ENCODE measurements around the gene MYD88.
"Not testable (repeated sequence)": the region's sequence is repeated elsewhere in the genome, so short reads cannot be mapped to it uniquely, and the experiment has no call there.

MYD88 gene

DNA sequence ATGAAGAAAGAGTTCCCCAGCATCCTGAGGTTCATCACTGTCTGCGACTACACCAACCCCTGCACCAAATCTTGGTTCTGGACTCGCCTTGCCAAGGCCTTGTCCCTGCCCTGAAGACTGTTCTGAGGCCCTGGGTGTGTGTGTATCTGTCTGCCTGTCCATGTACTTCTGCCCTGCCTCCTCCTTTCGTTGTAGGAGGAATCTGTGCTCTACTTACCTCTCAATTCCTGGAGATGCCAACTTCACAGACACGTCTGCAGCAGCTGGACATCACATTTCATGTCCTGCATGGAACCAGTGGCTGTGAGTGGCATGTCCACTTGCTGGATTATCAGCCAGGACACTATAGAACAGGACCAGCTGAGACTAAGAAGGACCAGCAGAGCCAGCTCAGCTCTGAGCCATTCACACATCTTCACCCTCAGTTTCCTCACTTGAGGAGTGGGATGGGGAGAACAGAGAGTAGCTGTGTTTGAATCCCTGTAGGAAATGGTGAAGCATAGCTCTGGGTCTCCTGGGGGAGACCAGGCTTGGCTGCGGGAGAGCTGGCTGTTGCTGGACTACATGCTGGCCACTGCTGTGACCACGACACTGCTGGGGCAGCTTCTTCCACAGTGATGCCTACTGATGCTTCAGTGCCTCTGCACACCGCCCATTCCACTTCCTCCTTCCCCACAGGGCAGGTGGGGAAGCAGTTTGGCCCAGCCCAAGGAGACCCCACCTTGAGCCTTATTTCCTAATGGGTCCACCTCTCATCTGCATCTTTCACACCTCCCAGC, 2.9 kb downstream of the MYD88 start:
- in situ Hi-C loops (cut with HindIII; ENCODE audit: low sequenced_read_pairs), result no loop called here

DNA sequence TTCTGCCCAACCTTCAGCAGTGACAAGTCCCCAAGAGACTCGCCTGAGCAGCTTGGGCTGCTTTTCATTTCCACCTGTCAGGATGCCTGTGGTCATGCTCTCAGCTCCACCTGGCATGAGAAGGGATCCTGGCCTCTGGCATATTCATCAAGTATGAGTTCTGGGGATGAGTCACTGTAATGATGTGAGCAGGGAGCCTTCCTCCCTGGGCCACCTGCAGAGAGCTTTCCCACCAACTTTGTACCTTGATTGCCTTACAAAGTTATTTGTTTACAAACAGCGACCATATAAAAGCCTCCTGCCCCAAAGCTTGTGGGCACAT, 3.5 kb downstream of the MYD88 start:
- in situ Hi-C loops (cut with HindIII; ENCODE audit: low sequenced_read_pairs), result no loop called here

DNA sequence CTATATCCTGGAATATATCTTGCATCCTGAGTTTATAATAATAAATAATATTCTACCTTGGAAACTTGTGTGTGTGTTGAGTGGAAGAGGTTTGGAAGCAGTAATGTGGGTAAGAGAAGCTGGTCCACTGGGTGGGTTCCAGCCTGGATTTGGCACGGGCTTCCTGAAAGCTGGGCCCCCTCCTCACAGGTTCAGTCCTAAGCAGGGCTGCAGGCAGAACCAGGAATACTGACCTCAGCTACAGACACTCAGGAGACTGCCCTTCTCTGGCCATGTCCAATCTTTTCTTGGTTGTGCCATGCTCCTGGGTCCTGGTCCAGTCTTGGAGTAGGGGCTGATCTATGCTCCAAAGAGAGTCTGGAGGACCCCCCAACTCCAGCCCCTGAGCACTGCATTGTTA, 4.5 kb downstream of the MYD88 start:
- in situ Hi-C loops (cut with HindIII; ENCODE audit: low sequenced_read_pairs), result no loop called here

DNA sequence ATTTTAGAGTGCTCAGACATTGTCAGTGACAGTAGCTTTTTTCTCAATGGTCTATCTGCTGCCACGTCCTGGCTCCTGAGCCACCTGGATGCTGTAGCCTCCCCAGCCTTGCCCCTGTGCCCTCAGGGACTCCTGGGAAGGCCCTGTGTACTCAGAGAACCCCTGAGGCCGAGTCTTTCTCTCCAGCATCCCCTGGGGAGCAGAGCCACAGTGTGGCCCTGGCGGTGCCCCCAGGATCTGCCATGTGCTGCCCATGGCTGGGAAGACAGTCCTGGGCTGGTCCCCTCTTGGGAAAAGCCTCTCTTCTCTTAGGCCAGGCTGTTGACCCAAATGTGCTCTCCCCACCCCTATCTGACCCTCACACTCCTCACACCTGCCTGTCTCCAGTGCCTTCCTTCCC, 5.0 kb downstream of the MYD88 start:
- in situ Hi-C loops (cut with HindIII; ENCODE audit: low sequenced_read_pairs), result no loop called here

DNA sequence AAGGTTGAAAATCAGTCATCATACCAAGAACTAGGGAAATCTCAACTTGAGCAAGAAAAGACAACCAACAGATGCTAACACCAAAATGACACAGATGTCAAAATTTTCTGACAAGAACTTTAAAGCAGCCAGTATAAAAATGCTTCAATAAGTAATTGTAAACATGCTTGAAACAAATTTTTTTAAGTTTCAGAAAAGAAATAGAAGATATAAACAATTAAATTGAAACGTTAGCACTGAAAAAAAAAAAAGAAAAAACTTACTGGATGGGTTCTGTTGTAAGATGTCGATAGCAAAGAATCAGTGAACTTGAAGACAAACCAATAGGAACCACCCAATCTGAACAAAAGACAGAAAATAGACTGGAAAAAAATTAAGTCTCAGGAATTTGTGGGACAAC, 8.0 kb downstream of the MYD88 start:
- in situ Hi-C loops (cut with HindIII; ENCODE audit: low sequenced_read_pairs), result no loop called here

DNA sequence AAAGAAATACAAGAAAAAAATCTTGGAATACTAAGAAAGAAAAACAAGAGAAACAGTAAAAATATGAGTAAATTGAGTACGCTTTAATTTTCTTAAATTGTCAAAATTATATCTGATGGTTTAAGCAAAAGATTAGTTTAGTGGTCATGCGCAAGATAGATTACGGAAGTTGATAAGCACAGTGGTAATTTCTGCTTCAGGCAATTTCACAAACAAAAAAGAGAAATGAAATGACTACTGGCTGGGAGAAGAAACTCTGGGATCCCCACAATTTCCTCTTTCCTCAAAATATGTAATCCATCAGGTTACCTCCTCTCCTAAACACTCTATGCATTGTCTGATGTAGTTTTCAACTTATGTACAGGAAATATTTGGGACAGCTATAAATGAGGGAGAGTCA, 9.0 kb downstream of the MYD88 start:
- in situ Hi-C loops (cut with HindIII; ENCODE audit: low sequenced_read_pairs), result no loop called here

DNA sequence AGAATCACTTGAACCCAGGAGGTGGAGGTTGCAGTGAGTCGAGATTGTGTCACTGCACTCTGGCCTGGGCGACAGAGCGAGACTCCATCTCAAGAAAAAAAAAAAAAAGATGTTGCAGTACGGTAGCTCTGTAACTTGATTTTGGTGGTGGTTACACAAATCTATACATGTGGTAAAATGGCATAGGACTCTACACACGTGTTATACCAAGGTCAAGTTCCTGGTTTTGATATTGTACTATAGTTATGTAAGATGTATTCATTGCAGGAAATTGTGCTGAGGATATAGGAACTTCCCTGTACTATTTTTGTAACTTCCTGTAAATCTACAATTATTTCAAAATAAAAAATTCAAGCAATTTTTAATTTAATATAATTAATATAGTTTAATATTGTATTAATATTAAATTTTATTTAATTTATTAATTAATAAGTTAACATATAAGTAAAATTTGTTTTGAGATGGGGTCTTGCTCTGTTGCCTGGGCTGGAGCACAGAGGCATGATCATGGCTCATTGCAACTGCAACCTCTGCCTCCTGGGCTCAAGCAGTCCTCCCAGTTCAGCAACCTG, 9.9 kb downstream of the MYD88 start:
- in situ Hi-C loops (cut with HindIII; ENCODE audit: low sequenced_read_pairs), result no loop called here

DNA sequence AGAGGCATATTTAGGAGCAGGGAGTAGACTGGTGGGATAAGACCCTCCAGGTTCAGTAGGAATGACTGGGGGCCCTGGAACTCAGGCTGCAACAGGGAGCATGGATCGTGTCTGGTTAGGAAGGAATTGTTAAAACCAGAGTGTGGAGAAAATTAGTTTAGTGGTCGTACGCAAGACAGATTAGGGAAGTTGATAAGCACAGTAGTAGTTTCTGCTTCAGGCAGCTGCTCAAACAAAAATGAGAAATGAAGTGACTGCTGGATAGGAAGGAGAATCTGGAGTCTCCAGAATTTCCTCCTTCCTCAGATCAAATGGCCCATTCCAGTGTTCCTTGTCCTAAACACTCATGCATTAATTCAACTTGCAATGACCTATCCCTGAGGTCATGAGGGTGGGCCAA, 11.2 kb downstream of the MYD88 start:
- in situ Hi-C loops (cut with HindIII; ENCODE audit: low sequenced_read_pairs), result no loop called here

DNA sequence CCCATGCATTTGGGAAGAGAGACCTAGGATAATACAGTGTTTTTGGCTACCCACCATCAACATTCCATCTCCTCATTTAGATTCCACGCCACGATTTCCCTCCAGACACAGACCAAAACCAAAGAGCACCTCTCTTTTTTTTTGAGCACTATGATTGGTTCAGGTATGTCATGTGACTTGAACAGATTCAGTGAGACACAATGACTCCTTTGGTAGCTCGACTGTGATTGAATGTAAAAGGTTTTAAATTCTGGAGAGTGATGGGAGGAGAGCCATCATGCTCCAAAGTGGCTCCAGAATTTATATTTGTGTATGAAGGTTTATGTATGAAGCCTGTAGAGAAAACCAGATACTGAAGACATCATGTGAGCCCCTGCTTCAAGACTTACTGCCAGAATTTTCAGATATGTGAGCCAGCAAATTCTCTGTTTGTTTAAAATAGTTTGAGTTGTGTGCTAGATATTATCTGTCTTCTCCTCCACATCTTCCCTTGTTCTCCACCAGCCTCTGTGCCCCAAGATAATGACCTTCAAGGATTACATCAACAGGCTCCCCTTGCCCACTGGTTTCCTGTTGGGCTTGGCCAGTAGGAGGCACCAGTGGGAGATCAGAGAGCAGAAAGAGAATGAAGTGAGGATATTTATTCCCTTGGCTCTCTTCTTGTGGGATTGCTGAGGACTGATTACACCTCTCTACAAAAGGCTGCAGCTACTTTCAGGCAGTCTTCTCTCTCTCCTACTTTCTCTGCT, 12.5 kb downstream of the MYD88 start:
- in situ Hi-C loops (cut with HindIII; ENCODE audit: low sequenced_read_pairs), result no loop called here

DNA sequence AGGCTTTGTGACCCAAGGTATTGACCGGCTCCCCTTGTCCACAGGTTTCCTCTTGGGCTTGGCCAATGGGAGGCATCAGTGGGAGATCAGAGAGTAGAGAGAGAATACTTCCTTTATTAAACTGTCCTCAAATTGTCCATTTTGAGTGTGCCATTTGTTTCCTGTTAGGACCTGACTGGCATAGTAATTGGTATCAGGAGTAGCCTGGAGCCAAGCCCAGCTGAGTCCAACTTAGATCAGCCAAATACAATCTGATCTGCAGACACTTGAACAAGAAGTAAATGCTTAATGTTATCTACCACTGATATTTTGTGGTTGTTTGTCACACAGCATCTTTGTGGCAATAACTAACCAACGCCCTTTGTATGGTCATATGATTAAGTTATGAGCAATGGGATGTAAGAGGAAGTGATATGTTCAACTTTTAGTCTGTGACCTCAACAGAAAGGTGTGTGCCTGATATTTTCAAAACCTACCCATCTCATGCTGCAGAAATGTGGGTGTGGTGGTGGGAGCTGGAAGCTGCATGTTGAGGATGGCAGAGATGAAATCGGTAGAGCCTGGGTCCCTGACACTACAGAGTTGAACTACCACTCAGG, 13.3 kb downstream of the MYD88 start:
- in situ Hi-C loops (cut with HindIII; ENCODE audit: low sequenced_read_pairs), result no loop called here

DNA sequence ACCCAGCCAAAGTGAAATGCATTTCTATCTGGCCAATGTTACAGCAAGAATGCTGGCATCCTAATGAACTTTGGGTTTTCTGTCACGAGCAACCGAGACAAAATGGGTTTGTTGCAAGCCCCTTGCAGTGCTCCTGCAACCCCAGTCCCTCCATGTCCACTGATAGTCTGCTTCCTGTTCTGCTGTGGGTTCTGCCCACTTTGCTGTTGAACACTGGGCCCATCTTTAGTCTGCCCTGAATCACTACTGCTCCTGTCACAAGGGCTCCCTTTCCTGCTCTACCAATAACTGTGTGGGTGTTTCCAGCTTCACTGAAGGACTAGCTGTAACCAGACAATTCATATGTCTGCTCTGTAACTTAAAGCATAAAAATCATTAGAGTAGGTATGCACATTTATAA, 14.1 kb downstream of the MYD88 start:
- in situ Hi-C loops (cut with HindIII; ENCODE audit: low sequenced_read_pairs), result no loop called here

DNA sequence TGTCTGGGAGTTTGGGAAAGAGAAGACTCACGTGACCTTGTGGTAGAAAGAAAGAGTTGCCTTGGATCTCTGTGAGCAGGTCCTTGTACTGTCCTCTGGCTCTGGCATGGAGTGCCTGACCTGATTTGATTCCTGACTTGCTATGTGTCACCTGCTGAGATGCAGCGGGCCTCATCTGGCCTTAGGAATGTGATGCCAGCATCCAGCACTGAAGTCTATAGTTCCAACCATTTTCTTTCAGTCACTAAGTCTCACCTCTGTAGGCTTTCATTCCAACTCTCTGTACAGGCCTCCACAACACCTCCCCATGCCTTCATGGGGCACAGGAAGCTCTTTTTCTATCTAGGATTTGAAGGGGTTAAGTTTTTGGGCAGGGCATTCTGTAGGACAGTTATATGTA, 14.8 kb downstream of the MYD88 start:
- in situ Hi-C loops (cut with HindIII; ENCODE audit: low sequenced_read_pairs), result no loop called here

DNA sequence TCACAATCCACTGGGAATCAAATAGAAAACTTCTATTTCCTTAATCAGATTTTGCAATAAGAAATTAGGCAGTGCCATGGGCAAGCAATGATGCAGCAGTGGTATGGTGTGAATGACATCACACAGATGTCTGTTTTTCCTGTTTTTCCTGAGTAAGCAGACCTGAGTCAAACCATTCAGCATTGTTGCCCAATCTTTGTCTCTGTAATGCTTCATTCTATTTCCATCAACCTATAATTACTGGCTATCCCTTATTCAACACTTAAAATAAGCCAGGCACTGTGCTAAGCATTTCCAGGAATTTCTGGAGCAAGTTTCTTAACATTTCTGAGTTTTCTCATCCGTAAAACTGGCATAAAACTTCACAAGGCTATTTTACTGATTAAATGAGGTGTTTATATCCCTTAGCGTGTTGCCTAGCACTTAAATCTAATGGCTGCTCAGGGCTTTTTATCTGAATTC, 15.6 kb downstream of the MYD88 start:
- in situ Hi-C loops (cut with HindIII; ENCODE audit: low sequenced_read_pairs), result no loop called here

DNA sequence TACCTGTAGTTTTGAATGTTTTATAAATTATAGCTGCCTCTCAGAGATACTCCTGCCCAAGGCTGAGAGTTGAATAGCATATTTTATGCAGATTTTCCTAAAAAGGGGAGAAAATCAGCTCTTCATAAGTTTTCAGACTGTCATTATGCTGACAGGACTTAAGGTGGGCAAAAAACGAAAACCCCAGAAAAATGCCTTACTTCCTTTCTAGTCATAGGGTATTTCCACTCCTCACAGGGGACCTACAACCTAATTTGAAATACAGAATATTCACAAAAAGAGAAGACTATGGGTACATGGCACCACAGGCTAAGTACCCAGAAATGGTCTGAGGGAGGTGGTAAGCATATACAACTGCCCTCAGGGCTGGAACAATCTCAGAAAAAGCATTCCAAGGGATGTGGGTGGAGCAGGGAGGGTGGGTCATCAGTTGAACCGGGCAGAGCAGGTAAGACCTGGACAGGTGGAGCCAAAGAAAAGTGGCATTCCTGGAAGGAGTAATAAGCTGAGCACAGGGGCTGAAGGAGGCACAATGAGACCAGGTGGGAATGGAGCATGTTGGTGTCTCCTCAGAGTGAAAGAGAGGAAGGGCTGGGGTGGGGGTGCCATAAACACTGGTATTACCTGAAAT, 16.3 kb downstream of the MYD88 start:
- in situ Hi-C loops (cut with HindIII; ENCODE audit: low sequenced_read_pairs), result no loop called here

DNA sequence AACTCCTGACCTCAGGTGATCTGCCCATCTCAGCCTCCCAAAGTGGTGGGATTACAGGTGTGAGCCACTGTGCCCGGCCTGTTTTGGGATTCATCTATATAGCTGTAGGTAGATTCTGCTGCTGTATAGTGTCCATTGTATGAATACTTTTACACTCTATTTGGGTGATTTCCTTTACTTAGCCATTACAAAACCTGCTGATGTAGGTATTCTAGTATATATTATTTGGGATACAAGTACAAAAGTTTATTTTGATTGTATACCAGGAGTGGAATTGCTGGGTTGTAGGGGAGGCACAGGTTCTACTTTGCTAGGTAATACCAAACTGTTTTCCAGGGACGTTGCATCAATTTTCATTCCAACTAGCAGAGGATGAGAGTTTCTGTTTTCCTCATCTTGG, 17.4 kb downstream of the MYD88 start:
- in situ Hi-C loops (cut with HindIII; ENCODE audit: low sequenced_read_pairs), result no loop called here

DNA sequence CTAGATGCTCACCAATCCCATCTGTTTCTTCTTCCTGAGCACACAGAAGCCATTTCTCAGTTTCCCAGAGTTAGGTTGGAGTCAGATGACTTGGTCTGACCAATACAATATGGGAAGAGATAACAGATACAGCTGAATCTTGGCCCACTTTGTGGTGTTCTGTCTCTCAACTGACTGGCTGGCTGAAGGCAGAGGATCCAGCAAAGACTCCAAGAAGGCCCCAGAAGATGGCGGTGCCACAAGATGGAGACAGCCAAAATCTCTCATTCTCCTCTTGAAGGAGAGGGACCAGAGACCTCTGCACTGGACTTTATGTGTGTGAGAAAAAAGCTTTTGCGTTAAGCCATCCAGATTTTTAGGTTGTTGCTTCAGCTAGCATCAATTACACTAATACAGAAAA, 18.7 kb downstream of the MYD88 start:
- in situ Hi-C loops (cut with HindIII; ENCODE audit: low sequenced_read_pairs), result no loop called here

DNA sequence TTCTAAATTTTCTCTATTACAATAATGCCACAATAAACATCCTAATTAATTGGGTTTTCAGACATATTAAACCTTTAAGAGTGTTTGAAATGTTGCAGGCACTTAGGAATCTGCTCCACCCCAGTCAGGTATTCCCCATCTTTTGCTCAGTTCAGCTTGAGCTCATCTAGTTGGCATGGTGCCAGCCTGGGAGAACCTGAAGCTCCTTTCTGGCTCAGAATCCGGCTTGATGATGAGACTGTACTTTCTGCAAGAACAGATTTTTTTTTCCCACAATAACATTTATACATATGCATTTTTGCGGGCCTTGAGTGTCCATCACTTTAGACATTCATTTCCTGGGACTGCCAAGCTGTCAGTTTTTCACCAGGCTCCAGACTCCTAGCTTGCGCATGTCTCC, 19.1 kb downstream of the MYD88 start:
- in situ Hi-C loops (cut with HindIII; ENCODE audit: low sequenced_read_pairs), result no loop called here

DNA sequence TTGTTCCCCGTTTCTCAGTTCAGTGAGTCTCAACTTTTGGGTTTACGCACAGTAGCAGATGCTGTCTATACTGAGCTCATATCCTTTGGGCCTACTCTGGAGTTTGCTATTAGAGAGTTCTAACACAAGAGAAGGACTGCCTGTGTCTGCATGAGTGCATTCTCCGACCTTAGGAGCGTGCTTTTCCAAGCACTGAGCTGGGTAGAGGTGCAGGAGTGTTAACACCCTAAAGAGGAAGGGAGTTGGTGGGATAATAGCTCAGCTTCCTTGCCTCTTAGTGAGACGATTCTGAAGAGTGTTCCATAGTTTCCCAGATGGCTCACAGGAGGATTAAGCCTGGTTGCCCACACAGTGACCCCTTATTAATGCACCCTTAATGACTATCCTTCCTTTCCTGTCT, 20.0 kb downstream of the MYD88 start:
- in situ Hi-C loops (cut with HindIII; ENCODE audit: low sequenced_read_pairs), result no loop called here

DNA sequence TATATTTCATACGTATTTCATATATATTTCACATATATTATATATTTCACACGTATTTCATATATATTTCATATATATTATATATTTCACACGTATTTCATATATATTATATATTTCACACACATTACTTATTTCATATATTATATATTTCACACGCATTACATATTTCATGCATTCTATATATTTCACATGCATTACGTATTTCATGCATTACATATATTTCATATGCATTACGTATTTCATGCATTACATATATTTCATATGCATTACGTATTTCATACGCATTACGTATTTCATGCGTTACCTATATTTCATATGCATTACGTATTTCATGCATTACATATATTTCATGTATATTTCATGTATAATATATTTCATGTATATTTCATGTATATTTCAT, 22.2 kb downstream of the MYD88 start:
- in situ Hi-C loops (cut with HindIII; ENCODE audit: low sequenced_read_pairs), result not testable (repeated sequence)

DNA sequence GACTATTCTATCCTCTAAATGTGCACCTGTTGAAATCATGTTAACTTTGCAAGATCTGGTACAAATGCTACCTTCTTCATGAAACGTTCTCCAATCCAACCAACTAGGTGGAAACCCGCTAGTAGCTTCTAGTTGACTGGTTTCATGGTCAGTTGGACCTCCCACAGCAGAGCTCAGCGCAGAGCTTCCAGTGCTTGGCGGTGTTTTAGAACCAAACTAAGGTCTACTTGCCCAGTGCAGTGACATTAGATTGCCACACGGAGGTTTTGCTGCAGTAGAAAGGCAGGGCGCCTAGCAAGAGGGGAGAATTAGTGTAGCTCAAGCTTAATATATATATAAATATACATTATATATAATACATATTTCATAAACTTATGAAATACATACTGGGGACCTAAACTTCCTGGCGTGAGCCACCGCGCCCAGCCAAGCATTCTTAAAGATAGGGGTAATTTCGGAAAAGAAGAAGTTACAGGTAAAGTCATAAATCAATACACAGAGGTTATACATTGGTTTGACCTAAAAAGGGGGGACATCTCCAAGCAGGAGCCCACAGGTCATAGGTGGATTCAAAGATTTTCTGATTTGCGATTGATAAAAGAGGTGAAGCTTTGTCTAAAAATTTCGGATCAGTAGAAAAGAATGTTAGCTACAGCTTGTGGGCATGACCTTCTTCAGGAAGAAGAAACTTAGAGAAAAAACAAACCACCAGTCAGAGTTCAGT, 24.8 kb downstream of the MYD88 start:
- in situ Hi-C loops (cut with HindIII; ENCODE audit: low sequenced_read_pairs), result no loop called here
